HG02943 (cell line): Measurements from ENCODE around the gene PCSK1N.

Source experiments
- ATAC-seq: cut with Tn5 transposase; IDR thresholded peaks from one replicate; pipeline ENCODE4 v1.9.1; 2021; ENCODE audit warnings: mild to moderate bottlenecking, low read depth, moderate library complexity; ENCODE audit not compliant: unreplicated experiment

PCSK1N gene

DNA sequence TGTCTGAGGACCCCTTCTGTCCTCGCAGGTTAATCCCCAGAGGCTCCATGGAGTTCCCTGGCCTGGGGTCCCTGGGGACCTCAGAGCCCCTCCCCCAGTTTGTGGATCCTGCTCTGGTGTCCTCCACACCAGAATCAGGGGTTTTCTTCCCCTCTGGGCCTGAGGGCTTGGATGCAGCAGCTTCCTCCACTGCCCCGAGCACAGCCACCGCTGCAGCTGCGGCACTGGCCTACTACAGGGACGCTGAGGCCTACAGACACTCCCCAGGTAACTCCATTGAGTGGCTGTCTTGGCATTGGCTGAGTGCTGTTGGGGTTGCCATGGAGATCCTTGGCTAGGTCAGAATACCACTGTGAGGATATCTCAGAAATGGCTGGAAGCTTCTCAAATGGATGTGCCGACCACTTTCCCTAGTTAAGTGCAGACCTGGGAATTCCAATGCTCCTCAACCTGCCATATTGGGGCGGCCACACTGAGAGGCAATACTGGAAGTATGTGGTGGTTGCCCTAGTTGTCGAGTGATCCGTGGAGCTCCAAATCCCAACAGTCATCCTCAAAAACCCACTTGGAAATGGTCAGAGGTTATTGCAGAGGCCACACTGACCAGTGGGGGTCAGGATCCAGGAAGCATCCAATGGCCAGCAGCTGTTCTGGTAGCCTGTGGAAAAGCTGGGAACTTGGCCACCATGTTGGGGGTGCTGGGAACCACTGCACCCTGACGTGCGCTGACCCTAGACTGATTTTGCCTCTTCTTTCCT is 44.2 kb downstream of the PCSK1N start:
- ATAC-seq, result no peak

DNA sequence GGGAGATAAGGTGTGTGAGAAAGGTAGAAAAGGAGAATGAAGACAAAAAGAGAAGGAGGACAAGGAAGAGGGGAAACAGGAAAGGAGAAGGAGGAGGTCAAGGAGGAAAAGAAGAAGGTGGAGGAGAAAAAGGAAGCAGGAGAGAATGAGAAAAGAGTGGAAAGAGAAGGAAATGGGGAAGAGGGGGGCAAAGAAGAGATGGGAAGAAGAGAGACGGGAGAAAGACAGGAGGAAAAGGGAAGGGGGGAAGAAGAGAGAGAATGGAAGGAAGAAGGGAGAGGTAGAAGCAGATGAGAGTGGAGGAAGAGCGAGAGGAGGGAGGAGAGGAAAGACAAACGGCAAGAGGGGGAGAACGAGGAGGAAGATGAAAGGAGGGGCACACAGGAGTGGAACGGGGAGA is 44.9 kb downstream of the PCSK1N start:
- ATAC-seq, result no peak

DNA sequence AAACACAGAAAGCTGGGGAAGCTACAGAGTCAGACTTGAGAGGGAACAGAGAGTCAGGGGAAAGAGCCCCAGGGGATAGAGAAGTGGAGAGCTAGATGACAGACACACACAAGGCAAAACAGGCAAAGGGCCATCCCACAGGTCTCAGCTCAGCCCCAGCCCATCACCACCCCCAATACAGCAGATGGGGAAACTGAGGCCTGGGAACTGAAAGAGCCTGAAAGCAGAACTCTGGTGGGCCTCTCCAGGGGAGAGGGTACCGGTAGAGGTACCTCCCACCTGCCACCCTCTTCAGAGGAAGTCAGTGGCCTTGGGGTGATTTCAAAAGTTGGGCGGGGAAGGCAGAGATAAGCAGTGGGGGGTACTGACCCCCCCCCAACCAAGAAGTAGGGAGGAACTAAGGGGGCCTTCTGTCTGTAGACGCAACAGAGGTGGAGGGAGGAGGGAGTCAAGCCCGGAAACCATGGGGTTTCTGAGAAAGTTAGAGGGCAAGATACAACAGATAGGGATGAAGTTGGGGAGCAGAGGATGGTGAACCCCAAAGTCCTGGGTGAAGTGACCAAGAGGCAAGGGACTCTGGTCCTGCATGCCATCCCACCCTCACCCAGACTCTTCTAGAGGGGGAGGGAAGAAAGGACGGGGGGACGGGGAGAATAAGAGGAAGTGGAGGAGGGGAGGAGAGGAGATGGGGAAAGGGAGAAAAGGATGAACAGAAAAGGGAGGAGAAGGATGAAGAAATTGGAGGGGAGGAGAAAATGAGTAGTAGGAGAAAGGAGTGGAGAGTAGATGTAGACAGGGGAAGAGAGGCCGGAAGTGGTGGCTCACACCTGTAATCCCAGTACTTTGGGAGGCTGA is 45.8 kb downstream of the PCSK1N start:
- ATAC-seq, result no peak

DNA sequence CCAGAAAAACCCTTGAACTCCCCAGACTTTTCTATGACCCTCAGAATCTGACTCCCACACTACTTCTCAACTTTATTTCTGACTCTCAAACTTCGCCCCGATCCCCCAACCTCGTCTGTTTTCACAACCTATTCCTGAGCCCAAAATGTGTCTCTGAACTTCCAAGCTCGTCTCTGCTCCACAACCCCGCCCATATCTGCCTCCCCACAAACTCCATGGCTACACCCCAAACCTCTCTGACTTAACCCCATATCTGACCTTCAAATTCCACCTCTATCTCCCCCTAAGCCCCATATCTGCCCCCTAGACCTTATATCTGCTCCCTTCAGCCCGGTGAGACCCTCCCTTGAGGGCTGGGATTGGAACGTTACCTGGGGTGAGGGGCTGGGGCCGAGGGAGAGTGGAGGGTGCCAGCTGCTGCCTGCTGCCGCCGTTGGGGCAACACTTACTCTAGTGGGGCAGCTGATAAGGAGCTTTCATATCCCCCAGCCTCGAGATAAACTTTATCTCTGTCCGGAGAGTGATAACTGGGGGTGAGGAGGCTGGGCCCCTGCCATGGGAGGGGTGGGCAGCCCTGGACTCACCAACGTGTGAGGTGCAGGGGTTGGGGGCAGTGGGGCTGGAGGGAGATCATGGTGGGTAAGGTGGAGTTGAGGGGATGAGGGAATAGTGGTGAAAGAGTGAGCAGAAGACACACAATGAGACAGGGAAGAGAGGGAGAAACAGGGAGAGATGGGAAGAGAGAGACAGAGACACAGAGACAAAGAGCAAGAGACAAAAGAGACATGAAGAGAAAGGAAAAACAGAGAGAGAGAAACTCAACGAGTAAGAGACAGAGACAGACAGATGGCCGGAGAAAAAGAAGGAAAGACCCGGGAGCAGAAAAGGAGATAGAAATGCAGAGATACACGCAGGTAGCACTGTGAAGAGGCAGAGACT is 47.6 kb downstream of the PCSK1N start:
- ATAC-seq, result no peak

DNA sequence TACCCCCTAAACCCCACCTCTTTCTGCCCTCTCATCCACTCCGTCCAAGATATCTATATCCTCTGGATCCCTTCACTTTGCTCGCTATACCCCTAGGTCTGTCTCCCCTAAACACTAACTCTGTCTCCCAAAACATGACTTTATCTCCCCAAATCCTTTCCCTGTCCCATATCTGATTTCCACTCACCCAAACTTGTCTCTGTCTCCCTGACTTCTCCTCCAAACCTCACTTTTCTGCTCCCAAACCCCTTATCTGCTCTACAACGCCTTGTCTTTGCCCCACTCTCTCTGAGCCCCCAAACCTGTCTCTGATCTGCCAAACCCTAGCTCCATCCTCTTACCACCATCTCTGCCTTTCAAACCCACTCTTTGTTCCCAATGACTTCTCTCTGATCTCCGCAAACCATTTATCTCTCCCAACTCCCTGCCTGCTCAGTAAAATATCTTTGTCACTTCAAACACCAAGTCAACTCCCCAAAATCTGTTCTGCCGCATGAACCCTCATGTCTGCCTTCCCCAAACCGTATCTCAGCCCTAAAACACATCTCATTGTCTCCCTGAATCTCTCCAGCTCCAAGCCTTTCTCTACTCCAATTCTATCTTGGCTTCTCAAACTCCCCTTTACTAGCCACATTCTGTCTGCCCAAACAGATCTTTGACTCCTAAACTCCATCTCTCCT is 48.4 kb downstream of the PCSK1N start:
- no peak for ATAC-seq

DNA sequence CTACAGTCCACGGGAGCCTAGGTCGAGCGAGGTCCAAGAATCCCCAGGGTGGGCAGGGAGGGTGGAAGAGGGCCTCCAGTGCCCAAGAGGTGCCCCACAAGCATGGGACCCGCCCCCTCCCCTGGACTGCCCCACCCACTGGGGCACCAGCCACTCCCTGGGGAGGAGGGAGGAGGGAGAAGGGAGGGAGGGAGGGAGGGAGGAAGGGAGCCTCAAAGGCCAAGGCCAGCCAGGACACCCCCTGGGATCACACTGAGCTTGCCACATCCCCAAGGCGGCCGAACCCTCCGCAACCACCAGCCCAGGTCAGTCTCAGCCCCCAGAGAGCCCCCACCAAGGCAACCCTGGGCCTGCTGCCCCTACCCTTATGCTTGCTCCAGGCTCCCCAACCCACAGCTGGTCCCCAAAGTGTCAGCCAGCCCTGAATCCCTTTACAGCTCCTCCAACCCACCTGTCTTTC is 49.0 kb downstream of the PCSK1N start, which contains the start of gene GATA1:
Gene GATA1 (plus strand): TSS at position 250 of the 460 bp plus-strand sequence. CDS start 4,520 bp downstream, outside the sequence.
- ATAC-seq, result no peak

DNA sequence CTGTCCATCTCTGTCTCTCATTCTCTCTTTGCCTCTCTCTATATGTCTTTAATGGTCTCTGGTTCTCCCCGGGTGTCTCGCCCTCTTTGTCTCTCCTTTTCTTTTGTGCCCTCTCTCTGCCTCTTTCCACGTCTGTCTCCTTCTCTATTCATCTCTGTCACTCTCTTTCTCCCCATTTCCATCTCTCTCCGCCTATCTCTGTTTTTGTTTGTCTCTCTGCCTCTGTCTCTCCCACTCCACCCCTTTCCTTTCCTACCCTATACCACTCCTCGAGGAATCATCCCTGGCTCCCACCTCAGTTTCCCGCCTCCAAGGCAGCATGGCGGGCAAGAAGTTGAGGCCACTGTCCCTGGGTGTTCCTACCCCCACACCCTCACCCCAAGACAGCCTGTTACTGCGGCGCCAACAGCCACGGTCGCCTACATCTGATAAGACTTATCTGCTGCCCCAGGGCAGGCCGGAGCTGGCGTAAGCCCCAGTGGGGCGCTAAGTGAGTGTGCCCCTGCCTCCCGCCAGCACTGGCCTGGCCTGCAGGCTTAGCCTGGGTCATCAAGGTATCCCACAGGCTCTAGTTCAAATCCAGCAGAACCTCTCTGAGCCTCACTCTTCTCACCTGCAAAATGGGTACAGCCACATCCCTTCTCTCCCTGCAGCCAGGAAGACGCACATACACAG is 49.7 kb downstream of the PCSK1N start:
- no peak for ATAC-seq

DNA sequence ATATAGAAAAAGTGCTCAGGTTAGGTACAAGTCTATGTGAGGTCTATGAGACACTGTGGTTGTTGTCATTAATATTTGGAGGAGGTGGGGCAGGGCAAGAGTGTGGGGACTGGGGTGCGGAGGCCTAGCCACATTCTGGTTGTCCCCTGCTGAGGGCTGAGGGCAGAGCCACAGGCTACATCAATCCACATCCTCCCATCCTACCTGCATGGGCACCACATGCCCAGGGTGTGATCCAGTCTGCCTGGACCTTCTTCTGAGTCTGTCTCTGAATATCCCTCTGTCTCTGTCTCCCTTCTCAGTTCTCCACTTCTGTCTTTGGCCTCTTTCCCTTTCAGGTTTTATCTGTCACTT is 50.2 kb downstream of the PCSK1N start:
- ATAC-seq, result no peak

DNA sequence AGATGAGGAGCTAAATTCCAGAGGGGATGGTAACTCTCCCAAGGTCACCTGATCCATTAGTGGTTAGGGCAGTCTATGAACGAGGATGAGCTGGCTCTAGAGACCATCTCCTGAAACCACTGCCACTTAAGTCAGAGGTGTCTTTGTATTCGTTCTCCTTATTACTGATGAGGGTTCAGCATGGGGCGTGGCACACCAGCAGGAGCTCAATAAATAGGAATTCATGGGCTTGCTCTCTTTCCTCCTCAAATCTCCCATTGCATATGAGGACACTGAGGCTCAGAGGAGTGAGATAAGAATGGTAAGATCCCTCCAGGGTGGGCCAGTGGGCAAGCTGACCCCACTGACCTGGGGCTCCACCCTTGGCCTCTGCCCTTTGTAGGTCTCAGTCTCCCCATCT is 50.7 kb downstream of the PCSK1N start:
- ATAC-seq, result no peak

DNA sequence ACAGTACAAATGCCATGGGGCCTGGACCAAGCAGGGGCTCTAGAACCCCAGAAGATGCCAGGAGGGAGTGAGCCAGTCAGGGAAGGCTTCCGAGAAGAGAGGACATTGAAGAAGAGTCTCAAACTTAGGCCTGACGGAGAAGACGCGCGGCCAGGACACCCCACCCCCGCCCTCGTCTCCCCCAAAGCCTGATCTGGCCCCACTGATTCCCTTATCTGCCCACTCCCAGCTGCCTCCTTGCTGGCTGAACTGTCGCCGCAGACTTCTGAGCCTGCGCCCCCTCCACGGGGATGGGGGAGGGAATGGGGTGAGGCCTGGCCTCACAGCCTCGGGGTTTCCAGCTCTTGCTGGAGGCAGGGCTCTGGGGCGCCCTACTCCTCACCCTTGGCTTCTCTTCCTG is 52.6 kb downstream of the PCSK1N start:
- no peak for ATAC-seq

DNA sequence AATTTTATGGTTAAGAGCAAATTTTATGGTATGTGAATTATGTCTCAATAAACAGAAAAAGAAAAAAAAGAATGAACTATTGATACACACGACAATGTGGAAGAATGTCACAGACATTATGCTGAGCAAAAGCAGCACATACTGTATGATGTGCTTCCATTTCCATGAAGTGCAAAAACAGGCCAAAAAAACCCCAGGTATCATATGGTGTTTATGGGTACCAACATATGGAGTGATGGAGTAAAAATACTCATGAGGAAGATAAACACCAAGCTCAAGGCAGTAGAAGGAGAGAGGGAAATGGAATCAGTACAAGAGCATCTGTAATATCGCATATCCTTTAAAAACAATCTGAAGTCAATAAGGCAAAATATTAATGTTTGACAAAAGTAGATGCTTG is 53.2 kb downstream of the PCSK1N start:
- no peak for ATAC-seq

DNA sequence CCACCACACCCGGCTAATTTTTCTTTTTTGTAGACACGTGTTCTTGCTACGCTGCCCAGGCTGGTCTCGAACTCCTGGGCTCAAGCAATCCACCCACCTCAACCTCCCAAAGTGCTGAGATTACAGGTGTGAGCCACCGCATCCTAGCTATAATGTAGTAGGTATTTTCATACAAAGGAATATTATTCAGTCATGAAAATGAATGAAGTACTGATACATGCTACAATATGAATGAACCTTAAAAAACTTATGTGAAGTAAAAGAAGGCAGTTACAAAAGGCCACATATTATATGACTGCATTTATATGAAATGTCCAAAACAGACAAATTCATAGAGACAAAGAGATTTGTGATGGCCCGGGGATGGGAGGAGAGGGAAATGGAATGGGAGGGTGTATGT is 53.7 kb downstream of the PCSK1N start:
- ATAC-seq, result no peak
